ENCODE data around the gene DPP10. TPM values are rescaled to one million over a fixed set of nuclear protein-coding genes. Genes with fewer than 3 reads are reported as not detected.

The DPP10 gene
- total and polyA plus RNA-seq, 2 of the 13 experiments (the other 11 are each of a cell fraction or from before 2014, with no cell fraction given): 0.95 to 1.7 TPM

DNA sequence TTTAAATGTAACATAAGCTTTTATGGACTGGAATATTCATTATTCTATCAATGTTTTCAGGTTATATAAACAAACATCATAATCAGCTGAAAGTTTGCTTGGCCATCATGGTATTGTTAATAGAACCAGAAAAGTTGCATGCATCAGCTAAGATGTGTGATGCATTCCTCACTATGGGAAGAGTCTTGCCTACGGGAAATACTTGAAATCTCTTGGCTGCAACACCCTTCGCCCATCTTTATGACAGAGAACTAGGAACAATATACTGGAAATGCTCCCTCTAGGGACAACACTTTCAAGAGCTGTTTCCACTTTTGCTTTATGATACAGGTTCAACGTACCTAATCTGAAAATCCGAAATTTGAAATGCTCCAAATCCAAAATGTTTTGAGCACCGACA is 1390.8 kb downstream of the DPP10 start:
- no peak for ATAC-seq

DNA sequence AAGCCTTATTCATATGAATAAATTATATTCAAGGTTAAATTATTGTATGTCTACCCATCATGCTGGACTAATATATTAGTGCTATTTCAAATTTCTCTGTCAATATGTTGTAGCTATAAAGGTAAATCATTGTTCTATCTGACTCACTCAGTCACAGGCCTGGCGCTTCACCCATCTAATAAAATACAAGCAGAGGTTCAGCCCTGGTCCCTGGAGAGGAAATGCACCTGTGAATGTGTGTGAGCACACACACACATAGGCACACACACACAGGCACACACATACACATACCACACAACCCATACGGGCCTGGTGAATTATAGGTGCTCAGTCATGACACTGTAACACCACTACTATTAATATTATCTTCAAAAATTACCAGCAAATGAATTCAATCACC is 1396.1 kb downstream of the DPP10 start:
- intact Hi-C loops (cut with micrococcal nuclease; ENCODE audit: unreplicated experiment) (no loop called here), in situ Hi-C loops (cut with HindIII; ENCODE audit: extremely low pct_ligation_motif_present, low pct_unique_long_range_greater_than_20kb) (no loop called here)
- Histone ChIP-seq H3K36me3 (replicated peaks in 1 of 2; ENCODE audit: control insufficient read depth in 1 of 2, insufficient read depth in 2 of 2, low read length in 2 of 2) (no peaks in the 10 kb centered on the region), H3K9me3 (ENCODE audit: low read length) (peaks cover 94% of the 10 kb centered on the region), H3K4me1 (ENCODE audit: insufficient read depth, low read length) (no peaks in the 10 kb centered on the region), H4K20me1 (ENCODE audit: insufficient read depth, low read length) (no peaks in the 10 kb centered on the region), H3K27ac (ENCODE audit: extremely low read length, insufficient read depth, low read length) (no peak overlapping the region), H3K4me3 (replicated peaks in 1 of 3; ENCODE audit: insufficient read depth in 1 of 3, low read depth in 2 of 3, low read length in 3 of 3) (no peak overlapping the region), H3K79me2 (ENCODE audit: insufficient read depth, low read length) (no peaks in the 10 kb centered on the region), H2AFZ (ENCODE audit: low read length) (no peak overlapping the region), H3K27me3 (ENCODE audit: control insufficient read depth in 1 of 2, insufficient read depth in 2 of 2, low read length in 2 of 2) (no peaks in the 10 kb centered on the region), H3K9ac (ENCODE audit: insufficient read depth, low read depth, low read length) (no peak overlapping the region), H3K4me2 (ENCODE audit: low read depth, low read length) (no peak overlapping the region)
- no peak for FAIRE-seq
- POLR2A ChIA-PET: no interaction called here
- BruUV-seq (replicated peaks): no TSS peak
- DNase-seq (ENCODE audit: low spot score): no peak
- WGBS (ENCODE audit: low lambda C conversion rate): 34% methylated on average over 2 of the region's 2 CpGs
- CTCF ChIA-PET (ENCODE audit: low intra/inter-chr PET ratio, low total read pairs): no interaction called here
- no peak for ATAC-seq
- TF ChIP-seq RBFOX2 (IDR thresholded peaks at IDR 0.05; ENCODE audit: low read depth, low read length) (no peak), ZNF616 (CRISPR knock-in tag; IDR thresholded peaks at IDR 0.05; ENCODE audit: low read depth) (no peak), ZNF761 (CRISPR knock-in tag; conservative IDR thresholded peaks at IDR 0.05) (no peak), CHD2 (IDR thresholded peaks at IDR 0.05; ENCODE audit: low read depth, low read length) (no peak), ZBTB42 (CRISPR knock-in tag; IDR thresholded peaks at IDR 0.05) (no peak), DNMT3B (CRISPR knock-in tag; conservative IDR thresholded peaks at IDR 0.05) (no peak)
- TF ChIP-seq, protein P1, sequence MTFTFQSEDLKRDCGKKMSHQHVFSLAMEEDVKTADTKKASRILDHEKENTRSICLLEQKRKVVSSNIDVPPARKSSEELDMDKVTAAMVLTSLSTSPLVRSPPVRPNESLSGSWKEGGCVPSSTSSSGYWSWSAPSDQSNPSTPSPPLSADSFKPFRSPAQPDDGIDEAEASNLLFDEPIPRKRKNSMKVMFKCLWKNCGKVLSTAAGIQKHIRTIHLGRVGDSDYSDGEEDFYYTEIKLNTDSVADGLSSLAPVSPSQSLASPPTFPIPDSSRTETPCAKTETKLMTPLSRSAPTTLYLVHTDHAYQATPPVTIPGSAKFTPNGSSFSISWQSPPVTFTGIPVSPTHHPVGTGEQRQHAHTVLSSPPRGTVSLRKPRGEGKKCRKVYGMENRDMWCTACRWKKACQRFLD (CRISPR knock-in tag; IDR thresholded peaks at IDR 0.05; ENCODE audit: borderline replicate concordance): no peak

More for the DNA sequence above, 1390.8 kb downstream of the DPP10 start:
- in situ Hi-C loops (cut with HindIII; ENCODE audit: extremely low pct_ligation_motif_present, low pct_unique_long_range_greater_than_20kb) (no loop called here), intact Hi-C loops (cut with micrococcal nuclease; ENCODE audit: unreplicated experiment) (loop anchor here (1.0 kb wide), 1 partner anchor 23 kb away; no protein-coding TSS in a partner anchor)
- ChIA-PET CTCF (ENCODE audit: low intra/inter-chr PET ratio, low total read pairs) (no interaction called here), POLR2A (no interaction called here)
- Histone ChIP-seq H3K27me3 (ENCODE audit: control insufficient read depth in 1 of 2, insufficient read depth in 2 of 2, low read length in 2 of 2) (no peaks in the 10 kb centered on the region), H3K4me1 (ENCODE audit: insufficient read depth, low read length) (no peaks in the 10 kb centered on the region), H3K9me3 (ENCODE audit: low read length) (peaks cover 92% of the 10 kb centered on the region), H3K36me3 (replicated peaks in 1 of 2; ENCODE audit: control insufficient read depth in 1 of 2, insufficient read depth in 2 of 2, low read length in 2 of 2) (no peaks in the 10 kb centered on the region), H3K4me2 (ENCODE audit: low read depth, low read length) (no peak overlapping the region), H4K20me1 (ENCODE audit: insufficient read depth, low read length) (no peaks in the 10 kb centered on the region), H3K27ac (ENCODE audit: extremely low read length, insufficient read depth, low read length) (no peak overlapping the region), H3K4me3 (replicated peaks in 1 of 3; ENCODE audit: insufficient read depth in 1 of 3, low read depth in 2 of 3, low read length in 3 of 3) (no peak overlapping the region), H3K79me2 (ENCODE audit: insufficient read depth, low read length) (no peaks in the 10 kb centered on the region), H3K9ac (ENCODE audit: insufficient read depth, low read depth, low read length) (no peak overlapping the region), H2AFZ (ENCODE audit: low read length) (no peak overlapping the region)
- no peak for FAIRE-seq
- TF ChIP-seq POLR2AphosphoS2 (IDR thresholded peaks at IDR 0.05; ENCODE audit: low read depth, low read length) (no peak), ARNTL (CRISPR knock-in tag; IDR thresholded peaks at IDR 0.05) (no peak), KLF6 (CRISPR knock-in tag; IDR thresholded peaks at IDR 0.05) (no peak), TBX3 (IDR thresholded peaks at IDR 0.05; ENCODE audit: borderline replicate concordance) (no peak), ATAD3A (CRISPR knock-in tag; IDR thresholded peaks at IDR 0.05) (no peak), FOXP1 (IDR thresholded peaks at IDR 0.05) (no peak), FOXP1 (CRISPR knock-in tag; IDR thresholded peaks at IDR 0.05) (no peak), KDM5A (IDR thresholded peaks at IDR 0.05; ENCODE audit: borderline replicate concordance, low read length) (no peak)
- TF ChIP-seq, protein P2, sequence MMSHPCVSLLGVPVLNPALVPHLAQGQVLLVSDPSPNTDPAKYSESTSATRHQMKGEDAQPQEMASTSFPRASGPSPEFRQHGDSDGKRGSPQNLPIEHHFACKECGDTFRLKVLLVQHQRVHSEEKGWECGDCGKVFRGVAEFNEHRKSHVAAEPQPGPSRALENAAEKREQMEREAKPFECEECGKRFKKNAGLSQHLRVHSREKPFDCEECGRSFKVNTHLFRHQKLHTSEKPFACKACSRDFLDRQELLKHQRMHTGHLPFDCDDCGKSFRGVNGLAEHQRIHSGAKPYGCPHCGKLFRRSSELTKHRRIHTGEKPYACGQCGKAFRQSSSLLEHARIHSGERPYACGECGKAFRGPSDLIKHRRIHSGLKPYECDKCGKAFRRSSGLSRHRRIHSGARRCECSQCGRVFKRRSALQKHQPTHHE (CRISPR knock-in tag; IDR thresholded peaks at IDR 0.05; ENCODE audit: borderline replicate concordance): no peak
- no TSS peak for BruUV-seq (replicated peaks)
- WGBS (ENCODE audit: low lambda C conversion rate): 21% methylated on average over 5 of the region's 5 CpGs
- DNase-seq (ENCODE audit: low spot score): no peak

Measured in HepG2 (cell line).